ENCODE data around the gene ANAPC2. TPM values are rescaled to one million over a fixed set of nuclear protein-coding genes. Genes with fewer than 3 reads are reported as not detected.

Gene ANAPC2
- polyA plus RNA-seq, 2 of the 4 experiments (the other 2 are of a cell fraction) = 17.5 to 40.7 TPM

- 84% methylated on average over 13 of the region's 13 CpGs for WGBS (ENCODE audit: missing lambda C conversion rate)
These were observed 23.2 kb upstream of the ANAPC2 start for GRCh38 chr9:137211532-137211931.

GRCh38 chr9:137206602-137207001, 18.2 kb upstream of the ANAPC2 start:
- DNase-seq (ENCODE audit: low read depth in 1 of 2, low spot score in 1 of 2) = no peak
- peak overlapping the region; percentile 86 for H3K4me2 ChIP-seq
- H3K4me1 ChIP-seq = peaks cover 24% of the 10 kb centered on the region
- POLR2A ChIA-PET = interaction anchor here (1.1 to 1.5 kb wide), 2 partner anchors 18 to 34 kb away, joined by 3 to 5 read pairs; partner anchors contain the start of genes SSNA1 and TUBB4B
- ATAC-seq = no peak
- CTCF ChIA-PET = interaction anchor here (0.9 to 4.0 kb wide), 6 partner anchors 12 to 65 kb away, joined by 3 to 24 read pairs (median 6); partner anchors contain the start of genes ANAPC2, RNF224 and SSNA1
- peak overlapping the region in 1 of 2 experiments; percentile 97; a peak in 3 of 6 replicates for H3K27ac ChIP-seq
- WGBS (ENCODE audit: missing lambda C conversion rate) = 65% methylated on average over 7 of the region's 7 CpGs
- H3K4me3 ChIP-seq = peak overlapping the region; percentile 93
- no peaks in the 10 kb centered on the region for H3K9me3 ChIP-seq
- TF ChIP-seq ZSCAN20 (CRISPR knock-in tag; IDR thresholded peaks at IDR 0.05) (no peak), FOSL2 (IDR thresholded peaks at IDR 0.05) (no peak), FOSL2 (CRISPR knock-in tag; IDR thresholded peaks at IDR 0.05) (no peak), ZNF302 (CRISPR knock-in tag; IDR thresholded peaks at IDR 0.05) (no peak), SMC3 (IDR thresholded peaks at IDR 0.05) (no peak), HES2 (IDR thresholded peaks at IDR 0.05) (no peak), RAD21 (conservative IDR thresholded peaks at IDR 0.05 in 1 of 2, IDR thresholded peaks at IDR 0.05 in 1 of 2) (no peak), RFX5 (IDR thresholded peaks at IDR 0.05) (no peak), PBX3 (IDR thresholded peaks at IDR 0.05) (no peak), SREBF2 (IDR thresholded peaks at IDR 0.05) (no peak), HDAC2 (IDR thresholded peaks at IDR 0.05) (no peak), FOSB (CRISPR knock-in tag; IDR thresholded peaks at IDR 0.05) (no peak), EHMT2 (IDR thresholded peaks at IDR 0.05; ENCODE audit: low read depth) (no peak), JUN (IDR thresholded peaks at IDR 0.05) (no peak), CTCF (IDR thresholded peaks at IDR 0.05) (no peak)
- no peak for FAIRE-seq

More at GRCh38 chr9:137211532-137211931, 23.2 kb upstream of the ANAPC2 start:
- no peak for FAIRE-seq
- Histone ChIP-seq H3K4me3 (no peak overlapping the region), H3K27ac (no peak overlapping the region), H3K4me2 (no peak overlapping the region), H3K9me3 (no peaks in the 10 kb centered on the region), H3K4me1 (peaks cover 7% of the 10 kb centered on the region)
- TF ChIP-seq JUN (IDR thresholded peaks at IDR 0.05) = 0 out of 5 replicates have a peak, but pooled peaks of 1 of the 2 experiments have one; percentile 4
- TF ChIP-seq RAD21 (conservative IDR thresholded peaks at IDR 0.05 in 1 of 2, IDR thresholded peaks at IDR 0.05 in 1 of 2) = no peak
- TF ChIP-seq FOSB (CRISPR knock-in tag; IDR thresholded peaks at IDR 0.05) = no peak
- TF ChIP-seq KDM5A (IDR thresholded peaks at IDR 0.05) = no peak
- no peak for TF ChIP-seq PBX3 (IDR thresholded peaks at IDR 0.05)
- no peak for TF ChIP-seq CTCF (IDR thresholded peaks at IDR 0.05)
- CTCF ChIA-PET = interaction anchor here (1.5 to 9.9 kb wide), 4 partner anchors 16 to 33 kb away, joined by 3 to 71 read pairs (median 11); partner anchors contain the start of genes RNF224, SSNA1 and TUBB4B
- no peak for DNase-seq (ENCODE audit: low read depth in 1 of 2, low spot score in 1 of 2)
- POLR2A ChIA-PET = no interaction called here
- no peak for ATAC-seq
